ENCODE results near the gene DDX11.

GRCh38 chr12:31057671-31058070, 16.0 kb upstream of the DDX11 start:
- no peak for TF ChIP-seq EZH2 (IDR thresholded peaks at IDR 0.05; ENCODE audit: low read depth)
- TF ChIP-seq, protein P1, sequence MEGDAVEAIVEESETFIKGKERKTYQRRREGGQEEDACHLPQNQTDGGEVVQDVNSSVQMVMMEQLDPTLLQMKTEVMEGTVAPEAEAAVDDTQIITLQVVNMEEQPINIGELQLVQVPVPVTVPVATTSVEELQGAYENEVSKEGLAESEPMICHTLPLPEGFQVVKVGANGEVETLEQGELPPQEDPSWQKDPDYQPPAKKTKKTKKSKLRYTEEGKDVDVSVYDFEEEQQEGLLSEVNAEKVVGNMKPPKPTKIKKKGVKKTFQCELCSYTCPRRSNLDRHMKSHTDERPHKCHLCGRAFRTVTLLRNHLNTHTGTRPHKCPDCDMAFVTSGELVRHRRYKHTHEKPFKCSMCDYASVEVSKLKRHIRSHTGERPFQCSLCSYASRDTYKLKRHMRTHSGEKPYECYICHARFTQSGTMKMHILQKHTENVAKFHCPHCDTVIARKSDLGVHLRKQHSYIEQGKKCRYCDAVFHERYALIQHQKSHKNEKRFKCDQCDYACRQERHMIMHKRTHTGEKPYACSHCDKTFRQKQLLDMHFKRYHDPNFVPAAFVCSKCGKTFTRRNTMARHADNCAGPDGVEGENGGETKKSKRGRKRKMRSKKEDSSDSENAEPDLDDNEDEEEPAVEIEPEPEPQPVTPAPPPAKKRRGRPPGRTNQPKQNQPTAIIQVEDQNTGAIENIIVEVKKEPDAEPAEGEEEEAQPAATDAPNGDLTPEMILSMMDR (conservative IDR thresholded peaks at IDR 0.05): no peak
